ENCODE results near the gene TBRG4. TPM values are rescaled to one million over a fixed set of nuclear protein-coding genes. Genes with fewer than 3 reads are reported as not detected.

Gene TBRG4
- total and polyA plus RNA-seq, 10 donors, result 37.9 to 77.1 (median 57.9) TPM

DNA sequence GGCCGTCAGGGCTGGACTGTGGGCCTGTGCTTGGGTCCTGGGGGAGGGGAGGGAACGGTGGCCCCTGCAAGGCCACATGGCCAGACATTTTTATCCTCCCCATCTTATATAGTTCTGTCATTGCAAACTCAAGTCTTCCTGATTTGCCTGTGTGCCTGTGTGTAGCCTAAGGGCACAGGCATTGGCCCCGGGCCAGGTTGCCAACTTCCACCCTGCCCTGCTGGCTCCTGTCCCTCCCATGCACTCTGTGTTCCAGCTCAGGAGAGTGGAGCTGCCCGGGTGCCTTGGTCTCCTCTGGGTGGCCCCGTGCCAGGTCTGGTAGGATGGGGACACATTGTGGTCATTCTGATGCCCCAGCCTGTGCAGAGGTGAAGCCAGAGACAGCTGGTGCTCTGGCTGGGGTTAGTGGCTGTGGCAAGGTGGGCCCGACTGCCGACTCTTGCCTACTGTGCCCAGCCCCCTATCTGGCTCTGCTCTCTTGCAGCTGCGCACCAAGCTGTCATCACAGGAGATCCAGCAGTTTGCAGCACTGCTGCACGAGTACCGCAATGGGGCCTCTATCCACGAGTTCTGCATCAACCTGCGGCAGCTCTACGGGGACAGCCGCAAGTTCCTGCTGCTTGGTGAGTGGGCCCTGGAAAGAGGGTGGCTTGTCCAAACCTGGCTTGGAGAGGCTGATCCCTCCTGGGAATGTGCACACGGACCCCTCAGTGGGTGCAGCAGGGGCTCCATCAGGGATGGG lies 37.5 kb downstream of the TBRG4 start:
- peak; percentile 55 for DNase-seq
- Histone ChIP-seq H3K9me3 (no peaks in the 10 kb centered on the region), H3K27me3 (replicated peaks in 1 of 7) (no peaks in the 10 kb centered on the region), H3K4me1 (peaks cover 0 to 19% (median 4%) of the 10 kb centered on the region in 6 donors), H3K27ac (peak overlapping the region in 1 of 8 donors; percentile 25), H3K36me3 (peaks cover 9 to 91% (median 88%) of the 10 kb centered on the region in 6 donors), H3K4me3 (no peak overlapping the region)
- intact Hi-C loops (cut with DNase I; ENCODE audit: low total_unique reads), result no loop called here
- TF ChIP-seq POLR2AphosphoS5 (IDR thresholded peaks at IDR 0.05), result peak in 1 of 3 donors; percentile 47
- no peak for TF ChIP-seq POLR2A (IDR thresholded peaks at IDR 0.05)
- WGBS, 5 donors, result 84 to 94% (median 91%) methylated on average over 10 to 15 of the region's 15 CpGs

GRCh38 chr7:45073031-45073785 lies 38.3 kb downstream of the TBRG4 start:
- Histone ChIP-seq H3K4me1 (peaks cover 0 to 25% (median 4%) of the 10 kb centered on the region in 6 donors), H3K9me3 (no peaks in the 10 kb centered on the region), H3K27ac (peak overlapping the region in 1 of 8 donors; percentile 25), H3K36me3 (peaks cover 11 to 99% (median 96%) of the 10 kb centered on the region in 6 donors), H3K27me3 (replicated peaks in 1 of 7) (no peaks in the 10 kb centered on the region), H3K4me3 (no peak overlapping the region)
- peak; percentile 69 for DNase-seq
- no peak for TF ChIP-seq POLR2A (IDR thresholded peaks at IDR 0.05)
- peak in 2 of 3 donors; percentile 8 for TF ChIP-seq POLR2AphosphoS5 (IDR thresholded peaks at IDR 0.05)
- TF ChIP-seq CTCF (IDR thresholded peaks at IDR 0.05 in 8 of 11, conservative IDR thresholded peaks at IDR 0.05 in 3 of 11), result no peak
- intact Hi-C loops (cut with DNase I; ENCODE audit: low total_unique reads), result no loop called here
- WGBS, 5 donors, result 84 to 89% (median 88%) methylated on average over 17 of the region's 17 CpGs

DNA sequence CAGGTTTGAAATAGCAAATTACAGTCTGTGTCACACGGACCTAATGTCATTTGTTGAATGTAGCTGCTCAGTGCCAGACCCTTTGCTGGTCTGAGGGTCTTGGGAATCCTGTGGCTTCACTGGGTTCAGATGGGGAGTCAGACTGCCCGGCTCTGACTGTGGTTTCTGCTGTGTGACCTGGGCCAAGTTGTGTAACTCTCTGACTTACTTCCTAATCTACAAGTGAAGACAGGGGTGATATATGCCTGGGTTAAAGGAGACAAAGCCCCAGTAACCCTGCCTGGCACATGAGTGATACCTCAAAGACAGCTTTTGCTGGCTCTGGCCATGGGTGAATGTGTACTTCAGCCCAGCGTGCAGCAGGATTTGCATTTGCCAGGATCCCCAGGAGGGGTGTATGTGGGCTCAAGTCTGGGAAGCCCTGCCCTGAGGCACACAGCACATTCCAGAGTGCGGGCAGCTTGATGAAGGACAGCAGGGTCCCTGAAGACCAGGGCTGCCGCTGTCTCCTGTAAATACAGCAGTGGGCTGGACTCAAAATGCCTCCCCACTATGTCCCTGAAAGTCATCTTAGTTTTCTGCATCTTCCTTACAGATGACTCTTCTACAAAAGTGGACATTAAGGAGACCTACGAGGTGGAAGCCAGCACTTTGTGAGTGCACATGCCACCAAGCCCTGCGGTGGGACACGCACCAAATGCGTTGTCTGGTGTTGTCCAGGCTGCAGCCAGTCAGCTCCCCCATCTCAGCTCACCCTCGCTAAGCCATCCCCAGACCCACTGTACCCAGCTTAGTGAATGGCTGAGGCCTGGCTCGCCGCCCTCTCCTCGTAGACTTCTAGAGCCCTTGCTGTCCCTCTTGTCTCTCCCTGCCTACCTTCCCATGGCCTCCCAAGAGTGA lies 39.1 kb downstream of the TBRG4 start:
- TF ChIP-seq POLR2AphosphoS5 (IDR thresholded peaks at IDR 0.05) (no peak), POLR2A (IDR thresholded peaks at IDR 0.05) (no peak), CTCF (IDR thresholded peaks at IDR 0.05 in 8 of 11, conservative IDR thresholded peaks at IDR 0.05 in 3 of 11) (no peak)
- Histone ChIP-seq H3K27ac (peak overlapping the region in 2 of 8 donors; percentile 61 to 69), H3K27me3 (replicated peaks in 1 of 7) (no peaks in the 10 kb centered on the region), H3K36me3 (peaks cover 11 to 100% (median 99%) of the 10 kb centered on the region in 6 donors), H3K4me1 (peaks cover 0 to 32% (median 4%) of the 10 kb centered on the region in 6 donors), H3K4me3 (peak overlapping the region in 1 of 8 donors; percentile 13), H3K9me3 (no peaks in the 10 kb centered on the region)
- intact Hi-C loops (cut with DNase I; ENCODE audit: low total_unique reads), result no loop called here
- peak; percentile 67 for DNase-seq
- WGBS, 5 donors, result 88 to 93% (median 89%) methylated on average over 11 to 13 of the region's 13 CpGs

GRCh38 chr7:45071528-45071927 lies 40.0 kb downstream of the TBRG4 start:
- H3K4me3 ChIP-seq, result peak overlapping the region in 1 of 8 donors; percentile 13
- H3K9me3 ChIP-seq, result no peaks in the 10 kb centered on the region
- H3K27me3 ChIP-seq (replicated peaks in 1 of 7), result no peaks in the 10 kb centered on the region
- peaks cover 11 to 100% (median 97%) of the 10 kb centered on the region in 6 donors for H3K36me3 ChIP-seq
- H3K27ac ChIP-seq, result peak overlapping the region in 2 of 8 donors; percentile 61 to 69
- DNase-seq, result peak; percentile 35
- intact Hi-C loops (cut with DNase I; ENCODE audit: low total_unique reads), result no loop called here
- peaks cover 0 to 37% (median 4%) of the 10 kb centered on the region in 6 donors for H3K4me1 ChIP-seq
- TF ChIP-seq POLR2A (IDR thresholded peaks at IDR 0.05), result no peak
- TF ChIP-seq POLR2AphosphoS5 (IDR thresholded peaks at IDR 0.05), result no peak
- TF ChIP-seq CTCF (IDR thresholded peaks at IDR 0.05 in 8 of 11, conservative IDR thresholded peaks at IDR 0.05 in 3 of 11), result no peak
- 55 to 84% (median 78%) methylated on average over 3 of the region's 3 CpGs for WGBS, 5 donors

Measured in spleen (tissue), 11 donors.